ENCODE measurements around the gene TLCD1.
"Not testable (repeated sequence)": the region's sequence is repeated elsewhere in the genome, so short reads cannot be mapped to it uniquely, and the experiment has no call there.

- TF ChIP-seq POLR2A, CTCF (IDR thresholded peaks at IDR 0.05): not testable (repeated sequence)
Observed at GRCh38 chr17:28735913-28736769, 10.1 kb upstream of the TLCD1 start.

All from upper lobe of left lung (tissue), 4 donors.